ENCODE results near the gene S100Z. TPM values are rescaled to one million over a fixed set of nuclear protein-coding genes. Genes with fewer than 3 reads are reported as not detected.
A peak's percentile ranks its signal among the peaks of the same experiment; 100 is the strongest.

S100Z gene
- total and polyA plus RNA-seq, 4 donors: 0.77 to 1.9 (median 1.5) TPM

GRCh38 chr5:76953551-76954382 lies 104.0 kb downstream of the S100Z start:
- Histone ChIP-seq H3K9ac (ENCODE audit: insufficient read depth in 1 of 2, low read length in 2 of 2) (no peak overlapping the region), H3K9me3 (ENCODE audit: control insufficient read depth in 4 of 4, insufficient read depth in 3 of 4, low read length in 3 of 4) (peaks cover 0 to 3% (median 0%) of the 10 kb centered on the region in 4 donors), H3K27me3 (ENCODE audit: control insufficient read depth in 3 of 3, insufficient read depth in 3 of 3, low read length in 2 of 3) (peaks cover 3 to 42% (median 41%) of the 10 kb centered on the region in 3 donors), H3K4me1 (ENCODE audit: control insufficient read depth in 5 of 5, insufficient read depth in 5 of 5, low read length in 5 of 5) (peaks cover 0 to 14% (median 0%) of the 10 kb centered on the region in 5 donors), H3K36me3 (ENCODE audit: control insufficient read depth in 4 of 4, insufficient read depth in 4 of 4, low read length in 4 of 4) (no peaks in the 10 kb centered on the region), H3K4me3 (no peak overlapping the region), H3K27ac (ENCODE audit: low read depth in 1 of 2, low read length in 1 of 2) (no peak overlapping the region)
- ATAC-seq (ENCODE audit: insufficient read depth, low FRiP score) (peak; percentile 34), DNase-seq (peak in 2 of 3 donors; percentile 19 to 38)
- TF ChIP-seq CTCF (IDR thresholded peaks at IDR 0.05; ENCODE audit: control extremely low read depth, extremely low read depth): no peak
- 1% methylated on average over 76 to 81 of the region's 81 CpGs for WGBS, 2 donors

- ATAC-seq (ENCODE audit: insufficient read depth, low FRiP score) (no peak), DNase-seq (no peak)
- TF ChIP-seq CTCF (IDR thresholded peaks at IDR 0.05; ENCODE audit: control extremely low read depth, extremely low read depth): no peak
- H3K4me3 ChIP-seq: no peak overlapping the region
- peaks cover 0 to 3% (median 0%) of the 10 kb centered on the region in 4 donors for H3K9me3 ChIP-seq (ENCODE audit: control insufficient read depth in 4 of 4, insufficient read depth in 3 of 4, low read length in 3 of 4)
- WGBS, 2 donors: 10 to 11% methylated on average over 25 of the region's 25 CpGs
- H3K9ac ChIP-seq (ENCODE audit: insufficient read depth in 1 of 2, low read length in 2 of 2): no peak overlapping the region
- peaks cover 0 to 14% (median 0%) of the 10 kb centered on the region in 5 donors for H3K4me1 ChIP-seq (ENCODE audit: control insufficient read depth in 5 of 5, insufficient read depth in 5 of 5, low read length in 5 of 5)
- H3K27ac ChIP-seq (ENCODE audit: low read depth in 1 of 2, low read length in 1 of 2): no peak overlapping the region
- peaks cover 3 to 42% (median 41%) of the 10 kb centered on the region in 3 donors for H3K27me3 ChIP-seq (ENCODE audit: control insufficient read depth in 3 of 3, insufficient read depth in 3 of 3, low read length in 2 of 3)
- H3K36me3 ChIP-seq (ENCODE audit: control insufficient read depth in 4 of 4, insufficient read depth in 4 of 4, low read length in 4 of 4): no peaks in the 10 kb centered on the region
These were observed 104.6 kb downstream of the S100Z start for GRCh38 chr5:76954383-76954763.

GRCh38 chr5:76956033-76956432 lies 106.2 kb downstream of the S100Z start:
- H3K27ac ChIP-seq (ENCODE audit: low read depth in 1 of 2, low read length in 1 of 2): no peak overlapping the region
- no peaks in the 10 kb centered on the region for H3K36me3 ChIP-seq (ENCODE audit: control insufficient read depth in 4 of 4, insufficient read depth in 4 of 4, low read length in 4 of 4)
- H3K4me1 ChIP-seq (ENCODE audit: control insufficient read depth in 5 of 5, insufficient read depth in 5 of 5, low read length in 5 of 5): peaks cover 0 to 14% (median 0%) of the 10 kb centered on the region in 5 donors
- no peak overlapping the region for H3K9ac ChIP-seq (ENCODE audit: insufficient read depth in 1 of 2, low read length in 2 of 2)
- no peak for ATAC-seq (ENCODE audit: insufficient read depth, low FRiP score)
- 83 to 87% methylated on average over 2 of the region's 2 CpGs for WGBS, 2 donors
- H3K9me3 ChIP-seq (ENCODE audit: control insufficient read depth in 4 of 4, insufficient read depth in 3 of 4, low read length in 3 of 4): peaks cover 0 to 3% (median 0%) of the 10 kb centered on the region in 4 donors
- TF ChIP-seq CTCF (IDR thresholded peaks at IDR 0.05; ENCODE audit: control extremely low read depth, extremely low read depth): no peak
- H3K27me3 ChIP-seq (ENCODE audit: control insufficient read depth in 3 of 3, insufficient read depth in 3 of 3, low read length in 2 of 3): peaks cover 3 to 42% (median 40%) of the 10 kb centered on the region in 3 donors
- no peak for DNase-seq
- no peak overlapping the region for H3K4me3 ChIP-seq
